NCI-H1436 treated with DMSO at 0.1 percent for 48 hours (cell line): ENCODE data around the gene CFAP73.
"Not testable (repeated sequence)": the region's sequence is repeated elsewhere in the genome, so short reads cannot be mapped to it uniquely, and the experiment has no call there.

ENCODE experiments used
- DNase-seq: peaks from one replicate; lab custom pipeline; 2025; lab: John Stamatoyannopoulos, UW

Gene CFAP73

GRCh38 chr12:113149361-113150150, at the start of gene CFAP73:
Gene CFAP73, plus strand, starts transcription at chr12:113149724. Its CDS starts 134 bp downstream, at chr12:113149858.
- DNase-seq, result no peak

- no peak for DNase-seq
These were observed 49.8 kb upstream of the CFAP73 start for GRCh38 chr12:113099764-113100163.

GRCh38 chr12:113101751-113102150, 47.8 kb upstream of the CFAP73 start:
- DNase-seq, result no peak

DNA sequence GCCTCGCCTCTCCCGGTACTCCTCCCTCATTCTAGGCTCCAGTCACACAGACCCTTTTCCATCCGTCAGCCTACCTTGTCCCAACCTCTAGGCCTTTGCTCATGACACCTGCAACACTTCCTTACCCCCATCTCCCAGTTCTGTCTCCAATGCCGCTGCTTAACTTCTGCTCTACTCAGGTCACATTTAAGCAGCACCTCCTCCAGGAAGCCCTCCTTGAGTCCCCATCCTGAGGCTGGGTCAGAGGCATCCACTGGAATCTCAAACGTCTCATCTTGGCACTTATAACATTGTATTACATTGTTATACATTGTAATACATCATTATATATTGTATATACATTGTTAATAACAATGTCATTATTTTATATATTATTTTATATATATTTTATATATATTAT, 46.7 kb upstream of the CFAP73 start:
- DNase-seq, result no peak

DNA sequence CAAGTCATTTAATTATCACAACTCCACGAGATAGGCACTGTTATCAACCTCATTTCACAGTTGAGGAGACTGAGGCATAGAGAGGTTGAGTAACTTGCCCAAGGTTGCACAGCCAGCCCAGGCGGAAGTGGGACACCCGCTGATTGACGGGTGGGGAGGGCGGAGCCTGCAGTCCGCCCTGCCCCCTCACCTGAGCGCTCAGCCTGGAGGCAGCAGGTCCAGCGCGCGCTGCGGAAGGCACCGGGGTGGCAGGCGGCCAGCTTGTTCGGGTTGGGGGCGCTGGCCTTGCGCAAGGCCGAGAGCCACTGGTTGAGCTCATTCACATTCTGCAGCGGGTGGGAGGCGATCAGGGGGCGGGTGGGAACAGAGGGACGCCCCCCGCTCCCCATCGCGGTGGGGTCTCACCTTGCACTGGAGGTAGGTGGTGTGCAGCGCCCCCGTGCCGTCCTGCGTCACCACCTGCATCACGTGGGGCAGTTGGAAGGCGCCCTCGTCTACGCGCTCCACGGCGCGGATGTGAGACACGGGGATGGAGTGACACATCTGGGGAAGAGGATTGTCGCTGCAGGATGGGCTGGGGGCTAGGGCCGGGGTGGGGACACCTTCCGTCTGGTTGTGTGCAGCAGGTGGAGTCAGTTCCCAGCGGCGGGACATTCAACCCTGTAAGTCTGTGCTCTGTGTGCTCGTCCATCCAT, 45.6 kb upstream of the CFAP73 start:
- no peak for DNase-seq

- DNase-seq, result no peak
These were observed 44.5 kb upstream of the CFAP73 start for GRCh38 chr12:113104953-113105510.

- DNase-seq, result no peak
These were observed 43.8 kb upstream of the CFAP73 start for GRCh38 chr12:113105606-113106271.

GRCh38 chr12:113106361-113106760, 43.2 kb upstream of the CFAP73 start:
- DNase-seq, result no peak

DNA sequence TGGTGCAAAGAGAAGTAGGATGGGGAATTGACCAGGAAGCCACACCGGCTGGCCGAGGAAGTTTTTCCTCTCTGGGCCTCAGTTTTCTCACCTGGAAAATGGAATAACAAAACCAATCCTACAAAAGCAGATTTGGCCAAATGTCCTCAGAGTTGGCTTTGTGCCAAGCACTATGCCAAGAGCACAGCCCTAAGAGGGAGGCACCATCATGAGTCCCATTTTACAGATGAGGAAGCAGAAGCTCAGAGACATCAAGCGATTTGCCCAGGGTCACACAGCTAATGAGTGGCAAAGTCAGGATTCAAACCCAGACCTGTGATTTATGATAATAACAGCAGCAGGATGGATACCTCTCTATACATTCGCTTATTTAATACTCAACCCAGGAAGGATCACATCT, 41.2 kb upstream of the CFAP73 start:
- DNase-seq, result no peak

DNA sequence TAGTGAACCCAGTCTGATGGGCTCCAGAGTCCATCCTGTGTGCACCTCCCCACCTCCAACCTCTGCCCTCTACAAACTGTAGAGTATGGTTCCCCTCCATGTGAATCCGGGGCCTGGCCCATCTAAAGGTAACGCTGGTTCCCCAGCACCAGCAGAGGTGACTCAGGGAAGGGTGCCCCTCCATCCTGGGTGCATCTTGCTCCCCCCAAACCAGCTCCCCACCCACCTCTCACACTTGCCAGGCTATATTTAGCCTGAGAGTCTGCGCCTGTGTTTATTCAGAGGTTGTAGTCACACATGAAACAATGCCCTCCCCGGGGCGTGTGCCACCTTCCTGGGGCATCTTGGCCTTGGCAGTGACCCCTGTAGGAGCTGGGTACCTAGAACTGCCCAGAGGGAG, 40.2 kb upstream of the CFAP73 start:
- no peak for DNase-seq

DNA sequence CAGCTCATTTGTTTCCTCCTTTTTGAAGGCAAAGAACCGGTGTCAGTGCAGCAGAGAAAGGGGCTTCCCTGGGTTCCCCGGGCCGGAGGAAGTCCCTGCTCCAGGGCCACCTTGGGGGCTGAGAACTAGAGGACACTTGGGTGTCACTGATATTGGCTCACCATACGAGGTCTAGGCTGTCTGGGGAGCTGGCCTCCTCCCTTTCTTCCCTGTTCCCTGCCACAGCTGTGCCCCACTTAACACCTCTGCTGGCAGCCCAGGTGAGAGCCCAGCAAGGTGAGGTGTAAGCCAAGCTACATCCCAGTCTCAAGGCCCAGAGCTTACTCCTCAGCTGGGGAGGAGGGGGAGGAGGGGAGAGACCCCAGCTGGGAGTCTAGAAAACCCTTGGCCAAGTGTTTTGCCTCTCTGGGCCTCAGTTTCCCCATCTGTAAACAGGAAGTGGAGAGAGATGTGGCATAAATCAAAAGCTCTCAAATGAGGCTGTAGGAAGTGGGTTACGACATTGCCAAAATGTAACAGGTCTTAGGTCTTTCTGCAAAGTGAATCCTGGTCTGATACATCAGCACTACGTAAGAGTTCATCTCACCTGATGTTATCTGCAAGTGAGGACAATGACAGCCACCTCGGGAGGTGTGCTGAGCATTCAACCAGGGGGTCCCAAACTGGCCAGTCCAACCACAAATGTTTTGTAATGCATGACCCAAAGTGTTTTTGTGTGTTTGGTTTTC, 39.5 kb upstream of the CFAP73 start:
- no peak for DNase-seq

- DNase-seq, result no peak
These were observed 38.3 kb upstream of the CFAP73 start for GRCh38 chr12:113111247-113111646.

- no peak for DNase-seq
These were observed 37.3 kb upstream of the CFAP73 start for GRCh38 chr12:113112043-113112899.

GRCh38 chr12:113113397-113113796, 36.1 kb upstream of the CFAP73 start:
- no peak for DNase-seq

DNA sequence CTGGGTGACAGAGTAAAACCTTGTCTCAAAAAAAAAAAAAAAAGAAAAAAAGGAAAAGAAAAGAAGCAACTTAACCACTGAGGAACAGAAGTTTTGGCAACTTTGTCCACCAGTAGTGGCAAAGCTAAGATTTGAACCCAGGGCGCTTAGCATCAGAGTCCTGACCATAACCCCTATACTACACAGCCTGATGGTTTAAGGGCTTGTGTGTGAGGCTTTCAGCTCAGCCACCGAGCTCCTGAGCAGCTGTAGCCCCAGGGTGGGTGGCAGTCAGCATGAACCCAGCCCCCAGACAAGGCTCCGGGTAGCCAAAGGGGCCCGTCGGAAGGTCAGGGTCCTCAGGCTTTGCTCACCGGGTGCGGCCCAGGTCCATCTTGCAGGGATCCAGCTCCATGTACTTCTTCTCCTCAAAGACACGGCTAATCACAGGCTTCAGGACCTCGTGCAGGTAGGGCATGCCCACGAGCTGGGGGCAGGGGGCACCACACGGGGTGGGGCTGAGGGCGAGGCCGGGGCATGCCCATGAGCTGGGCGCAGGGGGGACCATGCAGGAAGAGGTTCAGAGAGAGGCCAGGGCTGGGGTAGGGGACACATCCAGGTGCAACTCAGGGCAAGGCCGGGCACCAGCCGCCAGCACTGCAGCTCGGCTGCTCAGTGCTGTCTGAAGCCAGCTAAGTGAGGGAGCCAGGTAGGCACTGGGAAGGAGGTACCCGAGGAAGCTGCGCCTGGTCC, 34.9 kb upstream of the CFAP73 start:
- no peak for DNase-seq

DNA sequence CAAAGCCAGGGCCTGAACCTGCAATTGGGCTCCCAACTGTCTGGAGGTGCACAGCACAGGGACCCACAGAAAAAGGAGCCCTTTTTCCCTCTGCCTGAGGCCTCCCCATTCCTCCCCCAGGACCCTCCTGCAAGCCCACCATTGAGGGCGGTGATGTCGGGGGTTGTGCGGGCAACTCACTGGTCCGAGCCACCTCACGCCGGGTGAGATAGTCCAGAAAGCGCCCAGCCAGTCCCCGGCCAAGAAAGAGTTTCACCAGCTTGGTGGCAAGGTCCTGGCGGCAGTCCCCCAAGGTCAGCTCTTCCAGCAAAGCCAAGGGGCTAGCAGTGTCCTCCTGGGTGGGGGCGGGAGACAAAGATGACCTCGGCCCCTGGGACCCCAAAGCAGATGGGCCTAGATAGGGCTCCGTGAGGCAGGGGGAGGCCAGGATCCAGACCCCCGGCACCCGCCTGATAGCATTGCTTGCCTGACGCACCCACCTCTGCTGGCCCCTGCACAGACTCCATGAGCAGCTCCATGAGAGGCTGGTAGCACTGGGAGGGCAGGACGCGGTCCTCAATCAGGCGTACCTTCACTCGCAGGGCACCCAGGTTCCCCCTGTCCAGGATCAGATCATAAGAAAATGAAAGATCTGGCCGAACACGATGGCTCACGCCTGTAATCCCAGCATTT, 33.9 kb upstream of the CFAP73 start:
- DNase-seq, result no peak

DNA sequence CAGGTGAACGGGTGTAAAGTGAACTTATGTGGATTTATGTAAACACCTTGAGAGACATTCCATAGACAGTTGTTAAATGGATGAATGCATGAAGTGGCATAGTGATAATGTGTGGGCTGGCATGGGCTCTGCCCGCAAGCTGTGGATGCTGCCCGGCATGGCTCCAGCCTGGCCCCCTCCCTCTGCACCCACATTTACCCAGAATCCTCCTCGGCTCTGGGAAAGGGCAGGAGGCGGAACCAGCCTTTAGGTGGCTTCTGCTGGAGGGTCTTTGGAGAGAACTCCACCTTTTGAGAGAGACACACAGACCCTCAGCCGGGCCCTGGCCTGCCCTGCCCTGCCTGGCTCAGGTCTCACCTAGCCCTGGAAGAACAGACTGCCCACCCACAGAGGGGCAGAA, 32.6 kb upstream of the CFAP73 start:
- DNase-seq, result no peak

GRCh38 chr12:113117684-113118083, 31.8 kb upstream of the CFAP73 start:
- not testable (repeated sequence) for DNase-seq

DNA sequence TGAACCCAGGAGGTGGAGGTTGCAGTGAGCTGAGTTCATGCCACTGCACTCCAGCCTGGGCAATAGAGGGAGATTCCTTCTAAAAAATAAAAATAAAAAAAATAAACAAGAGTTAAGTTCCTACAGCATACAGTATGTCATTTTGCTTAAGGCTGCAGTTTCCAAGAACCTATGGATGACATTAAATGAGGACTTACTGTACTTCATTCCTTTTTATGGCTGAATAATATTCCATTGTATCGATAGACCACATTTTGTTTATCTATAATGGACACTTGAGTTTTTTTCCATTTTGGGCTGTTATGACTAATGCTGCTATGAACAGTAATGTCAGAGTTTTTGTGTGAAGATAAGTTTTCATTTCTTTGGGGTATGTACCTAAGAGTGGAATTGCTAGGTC, 31.4 kb upstream of the CFAP73 start:
- DNase-seq, result no peak
